Stimulated activated CD4-positive, alpha-beta T cell treated with anti-CD3 and anti-CD28 coated beads, Interleukin-4, amount 100 ng/mL, for 48 hours (primary cell): ENCODE measurements around the gene LDLRAD2.

Experiments
- DNase-seq, 2 donors: peaks; one replicate each; pipeline ENCODE4 v3.0.0-alpha.2; 2020; ENCODE audit warnings: low read depth in 2 of 2

Gene LDLRAD2

DNA sequence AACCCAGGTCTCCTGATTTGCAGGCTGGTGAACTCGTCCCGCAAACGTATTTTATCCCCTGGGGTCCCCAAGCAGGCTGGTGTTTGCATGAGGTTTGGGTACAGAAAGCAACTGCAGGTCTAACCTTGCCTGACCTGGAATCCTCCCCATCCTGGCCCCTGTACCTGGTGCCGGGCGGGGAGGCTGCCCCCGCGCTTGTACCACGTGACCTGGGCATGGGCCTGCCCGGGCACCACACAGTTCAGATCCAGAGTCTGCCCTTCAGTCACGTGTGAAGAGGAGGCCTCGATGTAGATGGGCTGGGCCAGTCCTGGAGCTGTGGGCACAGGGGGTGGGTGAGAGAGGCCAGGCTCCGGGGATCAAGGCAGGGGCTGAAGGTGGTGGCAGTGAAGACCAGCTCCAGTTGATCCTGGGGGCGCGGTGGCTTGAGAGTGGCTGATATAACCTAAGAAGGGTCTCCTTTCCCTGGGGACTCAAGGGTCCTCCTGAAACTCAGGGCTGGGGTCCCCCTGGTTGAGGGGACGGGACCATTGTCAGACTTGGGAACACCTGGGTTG, 30.6 kb downstream of the LDLRAD2 start:
- no peak for DNase-seq

DNA sequence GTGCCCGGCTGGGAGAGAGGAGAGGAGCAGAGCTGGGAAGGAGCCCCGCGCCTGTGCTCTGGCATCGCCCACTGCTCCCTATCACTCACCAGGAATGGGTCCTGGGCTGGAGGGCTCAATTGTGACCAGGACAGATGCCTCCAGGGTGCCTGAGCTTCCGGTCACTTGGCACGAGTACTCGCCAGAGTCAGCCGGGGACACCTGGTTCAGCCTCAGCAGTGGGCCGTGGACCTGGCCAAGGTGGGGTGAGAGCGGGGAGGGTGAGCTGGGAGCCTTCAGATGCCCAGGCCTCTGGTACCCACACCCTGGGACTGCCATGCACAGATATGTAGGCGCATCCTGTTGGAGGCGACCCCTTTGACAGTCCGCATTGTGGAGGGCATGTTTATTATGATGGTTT, 31.1 kb downstream of the LDLRAD2 start:
- DNase-seq, result no peak

DNA sequence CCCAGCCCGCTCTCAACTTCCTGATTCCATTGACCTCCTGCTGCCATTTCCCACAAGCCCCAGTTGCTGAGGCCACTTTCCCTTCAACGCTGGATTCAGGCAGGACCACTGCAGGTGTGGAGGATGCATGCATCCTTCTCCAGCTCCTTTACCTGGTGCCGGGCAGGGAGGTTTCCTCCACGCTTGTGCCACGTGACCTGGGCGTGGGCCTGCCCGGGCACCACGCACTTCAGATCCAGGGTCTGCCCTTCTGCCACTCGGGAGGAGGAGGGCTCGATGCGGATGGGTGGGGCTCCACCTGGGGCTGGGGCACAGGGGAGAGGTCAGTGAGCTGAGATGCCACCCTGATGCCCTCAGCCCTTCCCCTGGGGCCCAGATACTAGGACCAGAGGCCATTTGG, 31.9 kb downstream of the LDLRAD2 start:
- DNase-seq, result no peak

DNA sequence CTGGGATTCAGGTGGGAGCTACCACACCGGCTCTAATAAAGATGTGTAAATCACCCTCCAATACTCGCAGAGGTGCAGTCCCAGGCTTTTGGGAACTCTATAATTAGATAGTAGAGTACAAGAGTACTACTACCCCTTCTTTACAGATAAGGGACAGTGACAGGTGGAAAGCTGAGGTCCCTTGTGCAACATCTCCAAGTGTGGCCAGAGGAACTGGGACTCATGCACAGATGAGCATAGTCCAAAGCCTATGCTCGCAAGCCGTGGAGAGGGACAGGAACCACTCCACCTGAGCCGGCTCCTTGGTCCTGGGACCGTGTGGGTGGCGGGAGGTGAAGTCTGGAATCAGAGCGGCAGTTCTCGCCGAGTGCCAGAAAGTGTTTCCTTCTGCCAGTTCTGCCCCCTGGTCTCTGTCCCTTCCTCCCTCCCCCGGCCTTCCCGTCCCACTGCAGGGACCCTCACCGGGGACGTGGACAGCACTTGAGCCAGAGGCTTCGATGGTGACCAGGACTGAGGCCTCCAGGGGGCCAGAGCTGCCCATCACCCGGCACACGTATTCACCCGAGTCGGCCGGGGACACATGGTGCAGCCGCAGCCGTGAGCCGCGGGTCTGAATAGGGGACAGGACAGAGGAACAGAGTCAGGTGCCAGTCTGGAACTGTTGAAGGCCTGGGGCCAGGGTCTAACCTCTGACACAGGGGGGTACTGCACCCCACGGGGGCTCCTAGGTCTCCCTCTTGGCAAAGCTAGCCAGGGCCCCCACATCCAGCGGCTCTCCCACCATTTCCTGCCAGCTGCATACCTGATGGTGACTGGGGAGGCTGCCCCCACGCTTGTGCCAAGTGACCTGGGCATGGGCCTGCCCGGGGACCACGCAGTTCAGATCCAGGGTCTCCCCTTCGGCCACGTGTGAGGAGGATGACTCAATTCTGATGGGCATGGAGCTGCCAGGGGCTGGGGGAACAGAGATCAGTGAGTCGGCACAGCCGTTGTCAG, 33.9 kb downstream of the LDLRAD2 start:
- no peak for DNase-seq

DNA sequence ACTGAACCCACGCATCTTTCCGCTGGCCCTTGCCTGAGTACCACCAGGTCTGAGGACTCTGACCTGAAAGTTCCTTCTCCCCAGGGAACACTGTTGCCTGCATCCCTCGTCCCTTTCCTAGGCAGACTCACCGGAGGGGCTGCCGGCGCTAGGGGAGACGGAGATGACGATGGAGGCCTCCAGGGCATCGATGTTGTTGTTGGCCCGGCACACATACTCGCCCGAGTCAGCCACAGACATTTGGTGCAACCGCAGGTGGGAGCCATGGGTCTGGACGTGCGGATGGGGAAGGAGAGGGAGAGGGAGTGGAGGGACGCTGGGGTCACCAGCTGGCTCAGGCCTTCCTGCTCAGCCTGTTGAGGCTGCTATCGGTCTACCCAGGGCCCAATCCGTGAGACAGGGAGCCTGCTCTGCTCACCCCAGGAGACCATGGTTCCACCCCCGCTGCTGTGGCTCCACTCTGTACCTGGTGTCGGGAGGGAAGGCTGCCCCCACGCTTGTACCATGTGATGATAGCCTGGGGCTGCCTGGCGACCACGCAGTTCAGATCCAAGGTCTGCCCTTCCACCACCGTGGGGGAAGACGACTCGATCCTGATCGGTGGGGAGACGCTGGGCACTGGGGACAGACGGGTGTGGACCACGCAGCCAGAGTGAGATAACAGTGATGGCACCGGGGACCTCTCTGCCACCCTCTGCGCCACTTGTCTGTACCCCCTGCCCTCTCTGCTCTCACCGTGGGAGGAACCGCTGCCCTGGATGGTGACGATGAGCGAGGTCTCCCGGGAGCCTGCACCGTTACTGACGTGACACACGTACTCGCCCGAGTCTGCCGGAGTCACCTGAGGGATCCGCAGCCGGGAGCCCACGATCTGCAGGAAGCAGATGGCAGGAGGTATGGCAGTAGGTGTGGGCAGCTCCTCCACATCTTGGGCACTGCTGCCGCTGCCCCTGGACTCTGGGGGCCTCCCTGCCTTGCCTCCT, 35.4 kb downstream of the LDLRAD2 start:
- no peak for DNase-seq

DNA sequence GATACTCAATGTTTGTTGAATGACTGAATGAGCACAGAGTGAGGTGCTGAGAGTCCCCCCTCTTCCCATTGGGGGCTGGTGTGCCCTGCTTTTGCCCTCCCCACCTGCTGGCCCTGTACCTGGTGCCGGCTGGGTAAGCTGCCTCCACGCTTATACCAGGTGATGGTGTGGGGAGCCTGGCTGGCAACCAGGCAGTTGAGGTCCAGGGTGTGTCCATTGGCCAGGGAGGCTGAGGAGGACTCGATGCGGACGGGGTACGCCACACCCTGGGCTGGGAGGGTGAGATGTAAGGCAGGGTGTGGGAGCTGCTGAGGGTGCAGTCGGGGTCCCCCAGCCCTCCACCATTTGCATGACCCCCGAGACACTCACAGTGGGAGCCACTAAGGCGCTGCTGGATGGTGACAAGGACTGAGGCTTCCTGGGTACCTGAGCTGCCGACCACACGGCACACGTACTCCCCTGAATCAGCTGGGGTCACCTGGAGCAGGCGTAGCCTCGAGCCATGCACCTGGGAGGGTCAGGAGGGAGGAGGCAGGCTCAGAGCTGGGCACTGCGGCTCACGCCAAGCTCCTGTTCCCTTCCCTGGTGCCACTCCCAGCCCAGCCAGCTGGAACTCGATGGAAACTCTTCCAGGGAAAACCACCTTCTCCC, 36.6 kb downstream of the LDLRAD2 start:
- DNase-seq, result no peak

DNA sequence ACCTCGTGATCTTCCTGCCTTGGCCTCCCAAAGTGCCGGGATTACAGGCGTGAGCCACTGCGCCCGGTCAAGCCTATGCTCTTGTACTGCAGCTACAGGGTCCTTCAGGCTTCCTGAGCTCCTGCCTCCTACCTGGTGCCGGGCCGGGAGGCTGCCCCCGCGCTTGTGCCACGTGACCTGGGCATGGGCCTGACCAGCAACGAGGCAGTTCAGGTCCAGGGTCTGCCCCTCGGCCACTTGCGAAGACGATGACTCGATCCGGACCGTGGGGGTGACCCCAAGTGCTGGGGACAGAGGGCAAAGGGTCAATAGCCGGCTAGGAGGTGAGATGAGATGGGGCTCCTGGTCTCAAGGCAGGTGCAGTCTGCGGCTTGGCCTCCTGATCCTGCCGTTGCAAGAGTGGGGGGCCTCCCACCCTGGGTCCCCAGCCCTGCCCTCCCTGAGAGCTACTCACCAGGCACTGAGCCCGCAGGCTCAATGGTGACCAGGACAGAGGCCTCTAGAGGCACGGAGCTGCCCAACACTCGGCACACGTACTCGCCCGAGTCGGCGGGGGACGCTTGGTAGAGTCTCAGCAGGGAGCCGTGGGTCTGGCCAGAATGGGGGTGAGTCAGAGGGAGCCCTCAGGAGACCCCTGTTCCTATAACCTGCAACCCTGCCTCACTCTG, 38.0 kb downstream of the LDLRAD2 start:
- DNase-seq, result no peak

DNA sequence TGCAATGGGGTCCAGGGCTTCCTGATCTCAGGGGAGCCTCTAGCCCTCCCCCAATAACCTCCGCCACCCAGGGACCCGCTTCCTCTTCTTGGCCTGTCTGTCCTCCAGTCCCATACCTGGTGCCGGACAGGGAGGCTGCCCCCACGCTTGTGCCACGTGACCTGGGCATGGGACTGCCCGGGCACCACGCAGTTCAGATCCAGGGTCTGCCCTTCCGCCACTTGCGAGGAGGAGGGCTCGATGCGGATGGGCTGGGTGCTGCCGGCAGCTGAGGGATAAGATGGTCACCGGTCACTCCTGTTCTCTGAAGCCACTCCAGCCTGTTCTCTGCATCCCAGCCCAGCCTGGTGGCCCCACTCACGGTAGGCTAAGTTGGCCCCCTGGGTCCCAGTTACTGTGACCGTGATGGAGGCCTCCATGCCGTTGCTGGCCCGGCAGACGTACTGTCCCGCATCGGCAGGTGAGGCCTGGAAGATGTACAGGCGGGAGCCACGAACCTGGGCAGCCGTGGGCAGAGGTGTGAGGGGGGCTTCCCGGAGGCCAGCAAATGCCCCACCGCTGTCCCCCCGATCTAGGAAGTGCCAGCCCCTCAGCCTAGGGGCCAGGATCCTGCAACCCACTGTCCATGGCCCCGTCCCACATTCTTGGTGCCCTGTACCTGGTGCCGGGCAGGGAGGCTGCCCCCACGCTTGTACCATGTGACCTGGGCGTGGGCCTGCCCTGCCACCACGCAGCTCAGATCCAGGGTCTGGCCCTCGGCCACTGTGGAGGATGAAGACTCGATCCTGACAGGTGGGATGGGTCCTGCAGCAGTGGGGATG, 39.6 kb downstream of the LDLRAD2 start:
- DNase-seq, result no peak

DNA sequence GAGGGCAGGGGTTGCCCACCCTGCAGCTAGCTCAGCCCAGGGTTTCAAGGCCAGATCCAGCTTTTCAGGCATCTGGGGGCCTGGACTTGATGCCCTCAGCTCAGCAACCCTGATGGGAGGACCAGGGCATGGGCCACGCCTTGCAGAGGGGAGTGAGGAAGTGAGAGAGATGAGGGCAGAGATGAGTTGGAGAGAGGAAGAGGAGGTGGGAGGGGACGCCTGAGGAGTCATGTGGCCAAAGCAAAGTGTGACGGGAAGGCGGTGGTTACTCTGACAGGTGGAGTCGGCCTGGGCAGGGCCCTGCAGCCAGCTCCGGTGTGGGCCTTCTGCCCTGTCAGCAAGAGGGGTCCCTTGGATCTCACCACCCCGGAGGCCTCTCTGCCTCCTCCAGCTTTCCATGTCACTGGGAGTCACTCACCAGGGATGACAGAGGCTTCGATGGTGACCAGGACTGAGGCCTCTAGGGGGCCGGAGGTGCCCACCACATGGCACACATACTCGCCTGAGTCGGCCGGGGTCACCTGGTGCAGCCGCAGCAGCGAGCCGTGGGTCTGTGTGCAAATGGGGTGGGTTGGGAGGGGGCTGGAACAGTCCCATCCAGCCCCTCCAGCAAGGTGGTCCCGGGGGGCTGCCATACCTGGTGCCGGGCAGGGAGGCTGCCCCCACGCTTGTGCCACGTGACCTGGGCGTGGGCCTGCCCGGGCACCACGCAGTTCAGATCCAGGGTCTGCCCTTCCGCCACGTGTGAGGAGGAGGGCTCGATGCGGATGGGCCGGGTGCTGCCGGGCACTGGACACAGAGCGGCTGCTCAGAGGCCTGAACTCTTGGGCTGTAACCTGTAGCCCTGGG, 40.4 kb downstream of the LDLRAD2 start:
- DNase-seq, result no peak

DNA sequence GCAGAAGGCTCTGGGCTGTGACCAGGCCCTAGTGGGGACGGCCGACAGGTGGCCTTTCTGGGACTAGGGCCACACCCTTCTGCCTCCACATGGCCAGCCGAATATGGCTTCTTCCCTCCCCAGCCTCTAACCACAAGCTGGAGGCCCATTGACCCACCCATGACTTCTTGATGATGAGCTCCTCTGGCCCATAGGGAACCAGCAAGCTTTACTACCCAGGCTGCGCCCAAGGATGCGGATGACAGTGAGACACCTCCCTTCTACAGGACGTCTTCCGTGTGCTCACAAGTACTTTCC, 41.0 kb downstream of the LDLRAD2 start:
- no peak for DNase-seq

DNA sequence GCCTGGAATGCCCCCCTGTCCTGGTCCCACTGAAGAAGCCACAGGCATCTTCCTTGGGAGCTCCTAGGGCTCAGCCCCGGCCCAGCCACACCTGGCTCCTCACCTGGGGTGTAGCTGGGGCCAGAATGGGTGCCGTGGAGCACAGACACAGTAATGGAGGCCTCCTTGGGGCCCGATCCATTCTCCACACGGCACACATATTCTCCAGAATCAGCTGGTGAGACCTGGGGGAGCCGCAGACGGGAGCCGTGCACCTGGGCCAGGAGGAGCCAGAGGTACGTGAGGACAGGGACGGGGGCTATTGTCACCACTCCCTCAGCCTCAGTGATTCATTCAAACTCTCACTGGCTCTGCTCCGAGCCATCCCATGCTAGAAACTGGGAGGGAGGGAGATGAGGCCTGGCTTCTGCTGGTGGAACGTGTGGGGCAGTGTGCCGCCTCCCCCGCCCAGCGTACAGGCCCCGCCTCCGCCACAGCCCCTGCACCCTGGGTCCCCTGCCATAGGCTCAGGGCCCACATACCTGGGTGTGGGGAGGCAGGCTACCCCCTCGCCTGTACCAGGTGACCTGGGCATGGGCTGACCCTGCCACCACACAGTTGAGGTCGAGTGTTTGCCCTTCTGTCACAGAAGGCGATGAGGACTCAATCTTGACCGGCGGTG, 42.2 kb downstream of the LDLRAD2 start:
- DNase-seq, result no peak

DNA sequence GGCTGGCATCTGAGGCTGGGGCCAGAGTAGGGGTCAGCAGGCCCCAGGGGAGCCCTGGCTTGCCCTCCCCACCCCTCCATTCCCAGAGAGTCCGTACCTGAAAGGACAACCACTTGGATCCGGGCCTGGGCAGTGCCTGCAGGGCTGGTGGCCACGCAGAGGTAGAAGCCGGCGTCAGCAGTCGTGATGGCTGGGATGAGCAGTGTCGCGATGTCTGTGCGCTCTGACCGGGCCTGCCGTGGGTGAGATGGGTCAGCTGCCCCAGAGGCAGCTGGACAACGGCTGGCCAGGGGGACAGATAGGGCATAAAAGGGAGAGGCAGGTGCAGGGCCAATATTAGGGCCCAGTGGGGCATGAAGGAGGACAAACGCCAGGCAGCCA, 42.7 kb downstream of the LDLRAD2 start:
- no peak for DNase-seq

DNA sequence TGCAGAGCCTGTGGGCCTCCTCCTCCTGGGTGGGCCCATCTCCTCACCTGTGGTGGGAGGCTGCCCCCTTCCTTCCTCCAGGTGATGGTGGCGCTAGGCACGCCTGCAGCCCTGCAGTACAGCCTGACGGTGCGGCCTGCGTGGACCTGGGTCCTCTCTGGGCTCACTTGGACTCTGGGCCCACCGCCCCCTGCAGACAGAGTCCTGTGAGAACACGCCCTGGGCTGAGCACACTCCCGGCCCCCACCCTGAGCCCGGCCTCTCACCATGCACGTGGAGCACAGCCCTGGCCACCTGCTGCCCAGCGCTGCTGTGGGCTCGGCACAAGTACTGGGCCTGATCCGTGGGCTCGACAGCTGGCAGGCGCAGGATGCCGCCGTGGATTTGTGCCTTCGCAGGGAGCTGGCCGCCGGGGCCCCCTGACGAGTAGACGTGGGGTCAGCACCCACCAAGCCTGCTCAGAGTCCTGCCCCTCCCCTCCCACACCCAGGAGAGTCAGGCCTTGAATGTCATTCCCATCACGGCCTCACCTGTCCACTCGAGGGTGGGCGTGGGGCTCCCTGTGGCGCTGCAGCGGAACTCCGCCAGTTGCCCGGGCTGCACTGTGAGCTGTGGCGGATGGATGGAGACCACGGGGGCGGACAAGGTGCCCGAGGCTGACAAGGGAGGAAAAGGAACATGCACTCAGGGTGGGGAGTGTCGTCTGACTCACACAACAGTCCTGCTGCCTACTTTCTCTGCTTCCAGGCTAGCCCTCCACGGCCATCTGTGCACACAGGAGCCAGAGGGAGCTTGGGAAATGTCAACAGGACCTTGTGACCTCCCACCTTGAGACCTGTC, 43.4 kb downstream of the LDLRAD2 start:
- DNase-seq, result no peak

DNA sequence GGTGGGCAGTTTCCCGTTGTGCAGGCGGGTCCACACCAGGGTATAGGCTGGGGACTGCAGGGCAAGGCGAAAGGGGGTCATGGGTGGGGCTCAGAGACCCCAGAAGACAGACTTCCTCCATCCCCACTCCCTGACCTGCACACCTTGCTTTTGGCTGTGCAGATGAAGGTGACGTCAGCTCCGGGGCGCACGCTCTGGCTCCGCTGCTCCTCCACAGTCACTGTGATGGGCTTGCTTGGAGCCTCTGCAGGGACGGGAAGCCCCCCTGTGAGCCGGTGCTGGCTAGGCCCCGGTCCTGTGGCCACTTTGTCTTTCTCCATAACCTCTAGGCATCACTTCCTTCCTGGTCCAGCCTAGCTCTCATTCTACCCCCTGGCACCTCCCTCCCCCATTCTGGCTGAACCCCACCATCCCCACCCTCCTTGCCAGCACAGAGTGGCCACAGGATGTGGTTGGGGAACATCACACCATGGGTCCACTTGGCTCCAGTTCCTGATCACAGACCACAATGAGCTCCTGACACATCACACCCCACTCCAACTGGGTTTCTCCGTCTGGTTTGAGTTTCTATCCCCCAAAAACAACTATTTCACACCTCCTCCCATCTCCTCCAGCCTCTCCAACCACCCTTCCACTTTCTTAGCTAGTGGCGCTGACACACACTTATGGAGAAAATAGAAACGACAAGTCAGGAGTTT, 45.2 kb downstream of the LDLRAD2 start:
- DNase-seq, result no peak

DNA sequence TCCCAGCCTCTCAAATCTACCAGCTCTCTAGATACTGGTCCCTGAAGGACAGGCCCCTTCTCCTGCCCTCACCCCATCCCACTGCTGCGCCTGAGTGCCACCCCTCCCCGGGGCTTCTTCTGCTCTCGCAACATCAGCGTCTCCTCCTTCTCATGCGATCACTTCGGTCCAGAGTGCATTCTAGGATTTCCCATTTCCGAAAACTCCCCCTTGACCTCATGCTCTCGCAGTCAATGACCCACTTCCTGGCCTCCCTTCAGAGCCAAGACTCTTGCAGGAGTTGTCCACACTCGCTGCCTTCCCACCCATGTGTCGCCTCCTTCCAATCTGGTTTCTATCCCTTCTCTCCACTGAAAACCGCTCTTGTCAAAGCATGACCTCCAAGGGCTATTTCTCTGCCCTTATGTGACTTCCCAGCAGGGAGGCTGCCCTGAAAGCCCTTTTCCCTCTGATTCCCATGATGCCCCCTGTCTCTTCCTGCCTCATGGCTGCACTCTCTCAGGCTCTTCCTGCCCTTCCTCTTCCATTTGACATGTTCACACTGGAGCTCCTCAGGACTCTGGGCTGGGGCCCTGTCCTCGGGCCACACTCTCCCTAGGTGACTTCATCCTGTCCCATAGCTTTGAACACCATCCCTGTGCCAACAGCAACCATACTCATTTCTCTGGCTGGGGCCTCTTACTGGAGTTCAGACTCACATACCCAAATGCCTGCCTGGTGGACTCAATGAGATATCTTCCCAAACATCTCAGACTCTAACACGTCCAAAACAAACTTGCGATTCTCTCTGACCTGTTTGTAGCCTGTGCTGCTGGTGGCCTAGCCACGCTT, 46.0 kb downstream of the LDLRAD2 start:
- no peak for DNase-seq

DNA sequence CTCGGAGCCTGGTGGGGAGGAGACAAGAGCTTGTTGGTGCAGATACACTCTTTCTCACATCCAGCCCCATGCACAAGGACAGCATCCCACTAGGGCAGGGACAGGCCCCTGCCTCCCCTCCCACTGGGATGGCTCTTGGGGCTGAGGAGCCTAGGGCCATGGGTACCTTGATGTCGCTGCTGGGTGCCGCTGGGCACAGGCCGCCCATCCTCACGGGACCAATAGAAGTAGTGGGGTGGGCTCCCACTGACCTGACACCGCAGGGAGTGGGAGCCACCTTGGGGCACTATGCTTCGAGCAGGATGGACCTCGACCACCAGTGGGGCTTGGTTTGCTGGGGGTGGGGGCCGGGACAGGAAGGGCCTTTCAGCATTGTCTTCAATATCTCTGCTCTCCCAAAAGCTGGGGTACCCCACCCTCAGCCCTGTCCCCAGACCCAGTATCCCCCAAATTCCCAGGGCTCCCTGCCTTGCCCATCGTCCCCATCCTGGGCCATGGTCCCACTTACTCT, 47.7 kb downstream of the LDLRAD2 start:
- no peak for DNase-seq
